CD4-positive, alpha-beta T cell (primary cell): ENCODE measurements around the gene ABCF2. TPM values are rescaled to one million over a fixed set of nuclear protein-coding genes. Genes with fewer than 3 reads are reported as not detected.
A peak's percentile ranks its signal among the peaks of the same experiment; 100 is the strongest.

Source experiments
- ATAC-seq: fragments of 200-7000 bp; cut with Tn5 transposase; one replicate; pipeline ENCODE4 v1.10.0; 2022; ENCODE audit warnings: mild to moderate bottlenecking; ENCODE audit not compliant: poor library complexity
- CTCF ChIA-PET: fragments of 350-600 bp; sonication (Branson Sonifier 250); formaldehyde crosslinking; loops from one replicate; lab custom pipeline; 2021; ENCODE audit warnings: antibody characterized with exemption, inconsistent platforms; lab: Charles Lee
- POLR2A ChIA-PET: fragments of 350-600 bp; sonication (Branson Sonifier 250); formaldehyde crosslinking; loops from one replicate; lab custom pipeline; 2021; ENCODE audit warnings: antibody characterized with exemption, inconsistent platforms; lab: Charles Lee
- DNase-seq, 14 experiments: peaks; one replicate each; pipeline ENCODE4 v3.0.0-alpha.2; 2013 to 2020; ENCODE audit warnings: mixed read lengths in 2 of 14
- H3K27ac ChIP-seq, 2 donors: one replicate each; pipeline versions ENCODE4 v1.5.1 to v1.7.0; 2013; ENCODE audit warnings: low read length in 2 of 2, low read depth in 1 of 2, mild to moderate bottlenecking in 1 of 2
- H3K27me3 ChIP-seq, 2 experiments: 1 replicate in 1 of 2; 2 replicates in 1 of 2; pipeline versions ENCODE4 v1.6.1 to v1.7.0; 2013; ENCODE audit warnings: low read length in 2 of 2, control low read depth in 1 of 2, mild to moderate bottlenecking in 1 of 2, moderate library complexity in 1 of 2; ENCODE audit not compliant: insufficient read depth in 2 of 2, control insufficient read depth in 1 of 2
- H3K36me3 ChIP-seq: one replicate; pipeline ENCODE4 v1.6.1; 2013; ENCODE audit warnings: low read length, control low read depth; ENCODE audit not compliant: insufficient read depth
- H3K4me1 ChIP-seq: one replicate; pipeline ENCODE4 v1.6.1; 2013; ENCODE audit warnings: low read length, control low read depth; ENCODE audit not compliant: insufficient read depth
- H3K4me3 ChIP-seq: one replicate; pipeline ENCODE4 v1.5.1; 2013; ENCODE audit warnings: mild to moderate bottlenecking, low read length, moderate library complexity
- H3K9me3 ChIP-seq, 2 experiments: 1 replicate in 1 of 2; 2 replicates in 1 of 2; pipeline versions ENCODE4 v1.6.1 to v1.7.0; 2013; ENCODE audit warnings: low read length in 2 of 2, mild to moderate bottlenecking in 2 of 2, control low read depth in 1 of 2, moderate library complexity in 1 of 2; ENCODE audit not compliant: control insufficient read depth in 1 of 2, insufficient read depth in 1 of 2
- H3K27ac Mint-ChIP-seq: one replicate; pipeline ENCODE4 v1.8.0; 2020; ENCODE audit warnings: mixed read lengths
- H3K27me3 Mint-ChIP-seq: one replicate; pipeline ENCODE4 v1.8.0; 2021; ENCODE audit warnings: mixed read lengths
- H3K36me3 Mint-ChIP-seq: one replicate; pipeline ENCODE4 v1.8.0; 2021; ENCODE audit warnings: low read depth, mixed read lengths
- H3K4me1 Mint-ChIP-seq: one replicate; pipeline ENCODE4 v1.8.0; 2021; ENCODE audit warnings: low read depth, mixed read lengths
- H3K4me3 Mint-ChIP-seq: one replicate; pipeline ENCODE4 v1.8.0; 2020; ENCODE audit warnings: mild to moderate bottlenecking, mixed read lengths
- H3K9me3 Mint-ChIP-seq: one replicate; pipeline ENCODE4 v1.8.0; 2020; ENCODE audit warnings: mixed read lengths
- intact Hi-C, 2 experiments: fragments of 100-400 bp; cut with DNase I in 1 of 2; cut with micrococcal nuclease in 1 of 2; formaldehyde crosslinking; loops; one replicate each; pipeline versions ENCODE4 v1.15.1 to v1.9.0; 2023 to 2025; cut with DNase I, micrococcal nuclease
- total RNA-seq, 174 experiments: library from RNA in 2 of 174; stranded (reverse) in 2 of 174; gene quantifications; one replicate each; pipeline ENCODE4 v1.2.3 and lab custom pipeline; 2021 to 2026
- TF ChIP-seq, protein P1 (sequence below): fragments of 200-600 bp; IDR thresholded peaks from one replicate; pipeline ENCODE4 v1.8.0; 2022; ENCODE audit warnings: antibody characterized with exemption, mild to moderate bottlenecking

The ABCF2 gene
- total RNA-seq, 2 experiments from 2014 or later: 12.3 to 13.2 TPM

DNA sequence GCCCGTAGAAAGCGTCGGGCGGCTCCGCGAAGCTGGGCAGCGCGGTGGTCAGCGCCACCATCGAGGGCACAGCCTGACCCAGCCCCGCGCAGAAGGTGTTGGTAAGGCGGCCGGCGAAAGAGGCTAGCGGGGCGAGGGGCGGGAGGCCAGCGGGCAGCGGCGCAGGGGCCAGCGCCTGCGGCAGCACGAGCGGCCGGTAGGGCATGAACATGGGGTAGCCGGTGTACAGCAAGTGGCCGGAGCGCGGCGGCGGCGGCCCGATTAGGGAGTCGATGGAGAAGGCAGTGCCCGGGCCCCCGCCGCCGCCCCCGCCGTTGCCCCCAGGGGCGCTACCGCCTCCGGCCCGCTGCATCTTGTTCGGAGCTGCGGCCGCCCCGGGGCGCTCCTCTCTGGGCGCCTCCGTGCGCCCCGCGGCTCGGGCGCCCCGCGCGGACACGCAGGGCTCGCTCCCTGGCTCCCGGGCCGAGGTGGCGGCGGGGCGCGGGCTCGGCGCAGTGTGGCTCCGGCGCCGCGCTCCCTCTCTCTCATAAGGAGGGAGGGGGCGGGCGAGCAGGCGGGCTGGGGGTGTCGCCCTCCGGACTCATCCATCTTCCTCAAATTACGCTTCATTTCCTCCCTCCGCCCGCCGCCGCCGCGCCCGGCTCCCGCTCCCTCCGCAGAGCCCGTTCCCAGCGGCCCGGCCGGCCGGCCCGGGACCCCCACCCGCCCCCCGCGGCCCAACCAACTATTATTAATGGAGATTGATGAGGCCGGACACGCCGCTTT lies 59.6 kb downstream of the ABCF2 start, which contains the start of gene GBX1:
TSS of gene GBX1 (minus strand) at position 498 of the 765 bp plus-strand sequence. CDS start at position 352, 146 bp downstream.
- H3K27ac ChIP-seq: no peak within 1 kb of the TSS
- H3K4me3 ChIP-seq: peak within 1 kb of the TSS; percentile 25
- no peaks in the 10 kb centered on the region for H3K9me3 Mint-ChIP-seq
- H3K4me3 Mint-ChIP-seq: peak within 1 kb of the TSS; percentile 80
- no peaks in the 10 kb centered on the region for H3K9me3 ChIP-seq
- DNase-seq (peak in 5 of 14 experiments; percentile 8 to 59 (median 24)), ATAC-seq (peak; percentile 54)
- intact Hi-C loops: loop anchor here (5.0 to 10.0 kb wide), 2 partner anchors 77 to 80 kb away; partner anchors contain the start of gene SMARCD3 (in 2 of the 2)
- peaks cover 42 to 43% of the 10 kb centered on the region in 2 experiments for H3K27me3 ChIP-seq
- H3K4me1 ChIP-seq: peaks cover 18% of the 10 kb centered on the region
- peaks cover 13% of the 10 kb centered on the region for H3K4me1 Mint-ChIP-seq
- no peak within 1 kb of the TSS for H3K27ac Mint-ChIP-seq
- ChIA-PET POLR2A (no interaction called here), CTCF (interaction anchor here (0.6 to 1.4 kb wide), 6 partner anchors 10 to 77 kb away, joined by 3 to 4 read pairs (median 3); partner anchors contain the start of gene ABCF2)
- peaks cover 33% of the 10 kb centered on the region for H3K27me3 Mint-ChIP-seq
- H3K36me3 ChIP-seq: no peaks in the 10 kb centered on the region
- TF ChIP-seq, protein P1, sequence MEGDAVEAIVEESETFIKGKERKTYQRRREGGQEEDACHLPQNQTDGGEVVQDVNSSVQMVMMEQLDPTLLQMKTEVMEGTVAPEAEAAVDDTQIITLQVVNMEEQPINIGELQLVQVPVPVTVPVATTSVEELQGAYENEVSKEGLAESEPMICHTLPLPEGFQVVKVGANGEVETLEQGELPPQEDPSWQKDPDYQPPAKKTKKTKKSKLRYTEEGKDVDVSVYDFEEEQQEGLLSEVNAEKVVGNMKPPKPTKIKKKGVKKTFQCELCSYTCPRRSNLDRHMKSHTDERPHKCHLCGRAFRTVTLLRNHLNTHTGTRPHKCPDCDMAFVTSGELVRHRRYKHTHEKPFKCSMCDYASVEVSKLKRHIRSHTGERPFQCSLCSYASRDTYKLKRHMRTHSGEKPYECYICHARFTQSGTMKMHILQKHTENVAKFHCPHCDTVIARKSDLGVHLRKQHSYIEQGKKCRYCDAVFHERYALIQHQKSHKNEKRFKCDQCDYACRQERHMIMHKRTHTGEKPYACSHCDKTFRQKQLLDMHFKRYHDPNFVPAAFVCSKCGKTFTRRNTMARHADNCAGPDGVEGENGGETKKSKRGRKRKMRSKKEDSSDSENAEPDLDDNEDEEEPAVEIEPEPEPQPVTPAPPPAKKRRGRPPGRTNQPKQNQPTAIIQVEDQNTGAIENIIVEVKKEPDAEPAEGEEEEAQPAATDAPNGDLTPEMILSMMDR: no peak
- no peaks in the 10 kb centered on the region for H3K36me3 Mint-ChIP-seq

DNA sequence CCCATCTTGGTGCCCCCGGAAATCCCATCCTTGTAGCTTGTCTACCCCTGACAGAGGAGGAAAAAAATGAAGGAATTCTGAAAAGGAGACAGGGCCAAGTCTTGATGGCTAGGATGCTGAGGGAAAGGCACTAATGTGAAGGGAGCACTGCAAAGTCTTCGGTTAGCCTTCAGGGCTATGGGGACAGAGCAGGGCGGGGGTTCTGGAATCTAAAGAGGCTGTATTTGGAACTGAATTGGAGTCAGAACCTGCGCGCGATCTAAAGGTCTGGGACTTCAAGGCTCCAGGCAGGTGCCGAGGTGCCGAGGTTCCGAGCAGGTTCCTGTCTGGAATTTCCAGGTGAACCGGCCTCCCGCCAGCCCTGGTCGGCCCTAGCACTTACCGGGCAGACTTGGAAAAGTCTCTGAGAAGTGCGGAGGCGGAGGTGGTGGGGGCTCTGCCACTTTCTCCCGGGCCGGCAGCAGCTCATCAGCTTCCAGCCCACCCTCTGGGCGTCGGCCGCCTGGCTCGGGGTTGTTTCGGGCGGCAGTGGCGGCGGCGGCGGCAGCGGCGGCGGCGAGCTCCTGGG lies 60.3 kb downstream of the ABCF2 start:
- Histone ChIP-seq H3K27me3 (peaks cover 42 to 43% of the 10 kb centered on the region in 2 experiments), H3K4me1 (peaks cover 17% of the 10 kb centered on the region), H3K4me3 (peak overlapping the region; percentile 25), H3K27ac (no peak overlapping the region), H3K36me3 (no peaks in the 10 kb centered on the region), H3K9me3 (no peaks in the 10 kb centered on the region)
- TF ChIP-seq, protein P1: no peak
- ChIA-PET POLR2A (no interaction called here), CTCF (interaction anchor here (0.6 to 1.4 kb wide), 4 partner anchors 10 to 60 kb away, joined by 3 to 4 read pairs (median 3); partner anchors contain the start of gene ABCF2)
- ATAC-seq (peak; percentile 14), DNase-seq (peak in 2 of 14 experiments; percentile 26)
- Mint-ChIP-seq H3K27me3 (peaks cover 29% of the 10 kb centered on the region), H3K36me3 (no peaks in the 10 kb centered on the region), H3K4me1 (peaks cover 13% of the 10 kb centered on the region), H3K27ac (no peak overlapping the region), H3K4me3 (peak overlapping the region; percentile 75), H3K9me3 (no peaks in the 10 kb centered on the region)
- intact Hi-C loops: loop anchor here (5.0 to 10.0 kb wide), 2 partner anchors 78 to 81 kb away; partner anchors contain the start of gene SMARCD3 (in 2 of the 2)

Other genes starting within 250 kb of the ABCF2 start
- 1 to 10 TPM; 1.9 to 2.3 TPM for gene KCNH2, start 248.9 kb downstream of the ABCF2 start, total RNA-seq
- 1 to 10 TPM; 3.9 to 7.1 TPM for gene NOS3, start 236.2 kb downstream of the ABCF2 start, total RNA-seq
- gene ATG9B, start 202.7 kb downstream of the ABCF2 start, total RNA-seq: 10 to 100 TPM; 16.8 to 17.1 TPM
- 10 to 100 TPM; 57.0 to 62.2 TPM for gene ABCB8, start 198.8 kb downstream of the ABCF2 start, total RNA-seq
- 10 to 100 TPM; 13.8 to 15.2 TPM for gene ASIC3, start 178.7 kb downstream of the ABCF2 start, total RNA-seq
- gene CDK5, start 169.3 kb downstream of the ABCF2 start, total RNA-seq: 1 to 10 TPM; 3.1 to 3.5 TPM
- gene SLC4A2, start 167.6 kb downstream of the ABCF2 start, total RNA-seq: 10 to 100 TPM; 27.1 to 31.4 TPM
- gene FASTK, start 146.4 kb downstream of the ABCF2 start, total RNA-seq: 10 to 100 TPM; 82.2 to 84.2 TPM
- 10 to 100 TPM; 44.5 to 46.6 TPM for gene TMUB1, start 143.7 kb downstream of the ABCF2 start, total RNA-seq
- 10 to 100 TPM; 43.2 to 44.6 TPM for gene AGAP3, start 140.7 kb downstream of the ABCF2 start, total RNA-seq
- gene GBX1, start 59.5 kb downstream of the ABCF2 start, total RNA-seq: not detected
- not detected for gene ASB10, start 40.0 kb downstream of the ABCF2 start, total RNA-seq
- gene H2BK1, start 16.7 kb downstream of the ABCF2 start, total RNA-seq: not detected
- 10 to 100 TPM; 29.6 to 30.5 TPM for gene CHPF2, start 5.3 kb upstream of the ABCF2 start, total RNA-seq
- 10 to 100 TPM; 11.8 to 14.8 TPM for gene SMARCD3, start 21.5 kb upstream of the ABCF2 start, total RNA-seq
- 10 to 100 TPM; 86.0 to 90.4 TPM for gene NUB1, start 114.6 kb upstream of the ABCF2 start, total RNA-seq
- 1 to 10 TPM; 5.6 to 6.2 TPM for gene WDR86, start 182.8 kb upstream of the ABCF2 start, total RNA-seq
- gene CRYGN, start 212.9 kb upstream of the ABCF2 start, total RNA-seq: under 1 TPM in 1 of 2 experiments, not detected in 1; 0.14 TPM